GM21381 (cell line): ENCODE results near the gene SDCCAG8.

Experiments used
- ATAC-seq: cut with Tn5 transposase; IDR thresholded peaks from one replicate; pipeline ENCODE4 v1.9.1; 2021; ENCODE audit warnings: mild to moderate bottlenecking, moderate library complexity; ENCODE audit not compliant: unreplicated experiment

The SDCCAG8 gene

GRCh38 chr1:243280571-243281129, 24.8 kb downstream of the SDCCAG8 start:
- ATAC-seq, result no peak

GRCh38 chr1:243281672-243282071, 25.8 kb downstream of the SDCCAG8 start:
- no peak for ATAC-seq

DNA sequence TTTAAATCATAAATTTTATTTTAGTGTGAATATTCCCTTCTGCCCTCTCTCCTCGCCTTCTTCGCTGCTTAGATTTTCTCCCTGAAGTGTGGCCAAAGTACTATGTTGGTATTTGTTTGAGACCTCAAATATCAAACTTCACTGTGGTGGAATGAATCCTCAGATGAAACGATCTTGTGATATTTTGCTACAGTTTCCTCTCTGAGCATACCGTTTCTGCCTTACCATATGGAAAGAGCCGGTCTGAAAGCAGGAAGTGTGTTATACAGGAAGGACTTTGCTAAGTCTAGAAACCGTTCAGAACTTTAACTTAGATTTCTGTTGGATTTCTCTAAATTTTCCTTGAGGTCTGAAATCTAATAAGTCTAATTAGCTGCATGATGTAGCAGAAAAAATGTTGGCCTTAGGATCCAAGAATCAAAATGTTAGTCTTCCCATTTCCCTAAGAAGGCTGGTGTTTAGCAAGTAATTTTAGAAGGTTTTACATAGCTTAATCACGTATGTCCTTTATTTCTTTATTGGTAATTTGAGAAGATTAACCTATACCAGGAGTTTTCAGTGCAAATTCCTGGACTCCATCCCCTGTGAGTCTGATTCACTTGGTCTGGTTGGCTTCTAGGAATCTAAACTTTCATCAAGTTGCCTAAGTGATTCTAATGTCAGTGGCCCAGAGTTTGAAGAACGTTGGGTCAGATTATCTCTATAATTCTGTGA, 30.7 kb downstream of the SDCCAG8 start:
- no peak for ATAC-seq

DNA sequence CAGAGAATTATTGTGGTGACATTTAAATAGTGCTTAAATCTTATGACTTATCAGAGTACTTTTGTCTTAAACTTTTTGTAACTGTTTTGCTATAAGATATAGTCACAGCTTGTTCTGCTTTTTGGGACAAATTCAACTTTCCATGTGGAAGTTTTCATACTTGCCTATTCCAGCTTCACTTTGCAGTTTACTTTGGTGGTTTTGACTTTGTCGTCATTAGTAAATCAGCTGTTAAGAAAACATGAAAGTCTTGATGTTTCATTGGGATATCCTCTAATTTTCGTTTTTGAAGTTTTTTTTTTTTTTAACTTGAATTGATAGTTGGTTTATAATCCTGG, 31.3 kb downstream of the SDCCAG8 start:
- no peak for ATAC-seq

- ATAC-seq, result peak; percentile 92
Observed at GRCh38 chr1:243287652-243288051, 31.8 kb downstream of the SDCCAG8 start.

GRCh38 chr1:243288062-243288461, 32.2 kb downstream of the SDCCAG8 start:
- no peak for ATAC-seq

- no peak for ATAC-seq
Observed at GRCh38 chr1:243291292-243291691, 35.5 kb downstream of the SDCCAG8 start.

GRCh38 chr1:243292117-243292516, 36.3 kb downstream of the SDCCAG8 start:
- no peak for ATAC-seq

DNA sequence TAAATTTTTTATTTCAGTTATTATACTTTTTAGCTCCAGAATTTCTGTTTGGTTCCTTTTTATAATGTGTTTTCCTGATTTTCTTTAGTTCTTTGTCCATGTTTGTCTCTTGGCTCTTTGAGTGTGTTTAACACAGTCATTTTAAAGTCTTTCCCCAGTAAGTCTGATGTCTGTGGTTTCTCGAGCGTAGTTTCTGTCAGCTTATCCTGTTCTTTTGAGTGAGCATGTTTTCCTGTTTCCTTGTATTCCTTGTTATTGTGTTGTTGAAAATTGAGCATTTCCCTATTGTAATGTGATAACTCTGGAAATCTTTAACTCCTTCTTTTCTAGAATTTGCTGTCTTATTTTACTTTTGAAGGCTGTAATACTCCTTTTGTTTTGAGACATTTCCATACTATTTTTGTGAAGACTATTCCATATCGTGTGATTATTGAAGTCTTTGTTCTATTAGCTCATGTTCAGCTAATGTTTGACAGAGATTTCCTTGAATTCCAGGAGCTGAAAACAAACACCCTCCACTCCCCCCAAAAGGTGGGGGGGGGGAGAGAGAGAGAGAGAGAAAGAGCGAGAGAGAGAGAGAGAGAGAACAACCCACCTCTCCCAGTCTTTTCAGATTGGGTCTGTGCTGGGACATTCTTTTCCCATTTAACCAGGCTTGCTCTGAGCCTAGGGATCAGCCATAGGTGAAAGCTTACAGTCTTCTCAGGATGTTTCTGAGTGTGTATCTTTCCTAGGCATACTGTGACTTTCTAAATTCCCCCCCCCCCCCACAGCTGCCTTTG, 38.3 kb downstream of the SDCCAG8 start:
- no peak for ATAC-seq

DNA sequence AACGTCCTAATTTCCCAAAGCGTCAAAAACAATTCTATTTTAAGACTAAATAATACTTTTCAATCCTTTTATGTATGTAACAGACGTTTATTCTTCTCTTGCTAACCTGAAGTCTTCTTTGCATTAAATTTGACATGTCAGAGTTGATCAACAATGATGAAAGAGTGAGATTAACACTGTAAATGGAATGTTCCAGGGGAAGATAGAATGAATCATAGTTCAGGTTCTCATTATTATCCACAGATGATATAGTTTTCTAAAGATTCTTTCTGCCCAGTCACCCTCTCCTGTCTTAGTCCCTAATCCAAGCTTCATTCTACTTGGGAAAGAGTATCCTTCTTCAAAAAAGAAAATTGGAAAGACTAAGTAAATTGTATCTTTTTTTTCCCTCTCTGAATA, 38.9 kb downstream of the SDCCAG8 start:
- ATAC-seq, result no peak

DNA sequence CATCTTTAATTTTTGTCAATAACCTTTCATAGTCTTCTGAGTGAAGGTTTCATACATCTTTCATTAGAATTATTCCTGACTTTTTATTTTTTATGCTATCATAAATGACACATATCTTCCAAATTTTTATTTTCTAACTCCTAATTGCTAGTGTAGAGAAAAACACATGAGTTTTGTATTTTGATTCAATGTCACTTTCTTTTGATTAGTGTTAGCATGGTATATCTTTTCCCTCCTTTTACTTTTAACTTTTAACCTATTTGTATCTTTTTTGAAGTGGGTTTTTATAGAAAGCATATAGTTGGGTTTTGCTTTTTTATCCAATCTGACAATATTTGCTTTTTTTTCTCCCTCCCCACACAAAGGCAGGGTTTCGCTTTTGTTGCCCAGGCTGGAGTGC, 43.2 kb downstream of the SDCCAG8 start:
- ATAC-seq, result no peak

DNA sequence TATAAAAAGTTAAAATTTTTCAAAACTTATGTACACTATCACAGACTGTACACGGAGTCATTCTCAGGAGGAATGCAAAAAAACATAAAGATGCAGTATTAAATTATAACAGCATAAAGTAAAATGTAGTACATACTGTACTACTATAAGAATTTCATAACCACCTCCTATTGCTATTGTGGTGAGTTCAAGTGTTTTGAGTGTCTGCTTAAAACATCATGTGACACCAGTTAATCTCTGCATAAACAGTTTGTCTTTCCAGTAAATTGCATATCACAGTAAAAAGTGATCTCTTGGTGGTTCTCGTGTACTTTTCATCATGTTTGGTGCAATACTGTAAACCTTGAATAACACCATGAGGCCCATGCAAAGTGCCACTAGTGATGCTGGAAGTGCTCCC, 45.2 kb downstream of the SDCCAG8 start:
- no peak for ATAC-seq

GRCh38 chr1:243311809-243312208, 56.0 kb downstream of the SDCCAG8 start:
- ATAC-seq, result no peak

DNA sequence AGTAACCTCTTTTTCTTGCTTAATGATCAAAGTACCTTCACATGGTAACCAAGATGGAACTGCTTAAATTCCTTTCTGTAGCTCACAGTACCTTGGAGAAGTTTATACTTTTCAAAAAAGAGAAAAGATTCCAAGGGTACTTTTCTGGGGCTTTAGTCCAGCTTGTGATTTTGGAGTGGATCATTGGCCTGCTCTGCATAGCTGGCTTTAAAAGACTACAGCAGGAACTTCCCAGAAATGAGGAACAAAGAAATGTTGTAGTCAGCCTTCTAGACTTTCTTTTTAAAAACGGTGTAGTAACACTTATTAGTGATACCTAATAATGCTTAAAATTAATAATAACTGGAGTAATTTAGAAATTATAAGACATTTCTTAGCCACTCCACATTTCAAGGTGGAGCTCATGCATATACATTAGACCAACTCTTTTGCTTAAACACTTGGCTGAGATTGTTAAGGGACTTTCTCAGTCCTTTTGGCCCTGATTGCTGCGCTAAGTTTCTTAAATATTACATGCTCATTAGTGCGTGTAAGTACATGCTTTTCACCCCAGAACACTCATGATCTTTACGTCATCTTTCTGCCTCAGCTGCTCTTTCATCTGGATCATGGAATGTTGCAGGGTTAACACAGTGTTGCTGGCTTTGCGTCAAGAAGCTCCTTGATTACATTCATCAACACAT, 57.3 kb downstream of the SDCCAG8 start:
- ATAC-seq, result peak; percentile 24

- ATAC-seq, result peak; percentile 74
Observed at GRCh38 chr1:243313635-243314536, 58.0 kb downstream of the SDCCAG8 start.

GRCh38 chr1:243315455-243315854, 59.6 kb downstream of the SDCCAG8 start:
- ATAC-seq, result no peak

GRCh38 chr1:243315893-243316292, 60.1 kb downstream of the SDCCAG8 start:
- no peak for ATAC-seq

DNA sequence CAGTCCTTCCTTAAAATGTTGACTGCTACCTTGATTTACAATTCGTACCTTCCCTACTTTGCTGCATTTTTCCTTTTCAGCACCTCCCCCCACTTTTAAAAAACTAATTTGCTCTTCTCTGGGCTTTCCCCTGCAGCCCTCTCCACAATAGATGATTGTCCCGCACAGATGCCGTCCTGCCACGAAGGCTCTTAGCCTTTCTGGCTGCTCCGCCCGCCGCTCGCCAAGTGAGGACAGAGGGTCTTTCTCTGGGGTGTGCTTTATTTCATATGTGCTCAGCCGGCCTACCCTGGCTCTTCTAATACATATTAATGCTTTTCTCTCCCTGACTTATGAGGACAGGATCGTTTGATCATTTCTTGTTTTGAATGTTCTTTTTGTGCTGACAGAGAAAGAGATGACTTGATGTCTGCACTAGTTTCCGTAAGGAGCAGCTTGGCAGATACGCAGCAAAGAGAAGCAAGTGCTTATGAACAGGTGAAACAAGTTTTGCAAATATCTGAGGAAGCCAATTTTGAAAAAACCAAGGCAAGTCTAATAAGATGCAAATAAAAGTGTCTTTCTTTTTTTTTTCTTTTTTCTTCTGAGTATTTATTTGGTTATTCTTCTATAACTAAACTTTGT, 60.6 kb downstream of the SDCCAG8 start:
- ATAC-seq, result no peak

GRCh38 chr1:243320224-243320623, 64.4 kb downstream of the SDCCAG8 start:
- no peak for ATAC-seq

DNA sequence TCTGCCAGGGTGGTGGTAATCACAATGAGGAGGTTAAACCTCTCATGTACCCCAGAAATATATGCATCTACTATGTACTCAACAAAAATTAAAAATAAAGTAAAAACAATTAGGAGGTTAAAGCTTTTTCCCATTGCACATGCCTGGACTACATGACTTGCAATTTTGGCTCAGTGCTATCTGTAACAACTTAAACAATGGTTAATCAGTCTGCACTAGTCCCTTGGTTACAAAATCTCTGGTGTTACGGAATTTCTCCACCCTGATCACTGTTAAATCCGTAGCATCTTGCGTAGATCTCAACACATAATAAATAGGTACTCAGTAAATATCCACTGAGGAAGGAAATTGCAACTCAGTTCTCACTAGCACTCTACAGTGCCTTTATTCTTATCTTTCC, 66.5 kb downstream of the SDCCAG8 start:
- ATAC-seq, result no peak
